Endodermal cell (in vitro differentiated cells): ENCODE measurements around the gene TMC3. TPM values are rescaled to one million over a fixed set of nuclear protein-coding genes. Genes with fewer than 3 reads are reported as not detected.

Experiments used
- DNase-seq: peaks from one replicate; pipeline ENCODE4 v3.0.0-alpha.2; 2017
- H3K27ac ChIP-seq: 2 replicates; pipeline ENCODE4 v1.5.1; 2013; ENCODE audit warnings: mild to moderate bottlenecking, low read depth, low read length, moderate library complexity
- H3K27me3 ChIP-seq: 2 replicates; pipeline ENCODE4 v1.6.1; 2013; ENCODE audit warnings: mild to moderate bottlenecking, low read length, moderate library complexity; ENCODE audit not compliant: insufficient read depth, control insufficient read depth, poor library complexity, severe bottlenecking
- H3K36me3 ChIP-seq: 2 replicates; pipeline ENCODE4 v1.7.0; 2013; ENCODE audit warnings: mild to moderate bottlenecking, low read length, moderate library complexity; ENCODE audit not compliant: control insufficient read depth, insufficient read depth
- H3K4me1 ChIP-seq: one replicate; pipeline ENCODE4 v1.7.0; 2013; ENCODE audit warnings: low read length; ENCODE audit not compliant: control insufficient read depth, insufficient read depth
- H3K4me3 ChIP-seq: 2 replicates; pipeline ENCODE4 v1.5.1; 2013; ENCODE audit warnings: mild to moderate bottlenecking, low read length, moderate library complexity
- H3K9ac ChIP-seq: 2 replicates; pipeline ENCODE4 v1.6.1; 2013; ENCODE audit warnings: mild to moderate bottlenecking, low read length, moderate library complexity; ENCODE audit not compliant: poor library complexity, severe bottlenecking; ENCODE audit errors: extremely low read depth
- H3K9me3 ChIP-seq: 2 replicates; pipeline ENCODE4 v1.6.1; 2013; ENCODE audit warnings: mild to moderate bottlenecking, low read length, moderate library complexity; ENCODE audit not compliant: control insufficient read depth
- H3K27ac Mint-ChIP-seq: 2 replicates; pipeline ENCODE4 v1.8.0; 2020; ENCODE audit warnings: mixed read lengths
- H3K27me3 Mint-ChIP-seq: 2 replicates; pipeline ENCODE4 v1.8.0; 2021; ENCODE audit warnings: mild to moderate bottlenecking, mixed read lengths; ENCODE audit not compliant: insufficient read depth
- H3K36me3 Mint-ChIP-seq: 2 replicates; pipeline ENCODE4 v1.8.0; 2020; ENCODE audit warnings: low read depth, mixed read lengths
- H3K4me1 Mint-ChIP-seq: 2 replicates; pipeline ENCODE4 v1.8.0; 2020; ENCODE audit warnings: mixed read lengths
- H3K4me3 Mint-ChIP-seq: 2 replicates; pipeline ENCODE4 v1.8.0; 2020; ENCODE audit warnings: mild to moderate bottlenecking, moderate library complexity, mixed read lengths
- H3K9me3 Mint-ChIP-seq: 2 replicates; pipeline ENCODE4 v1.8.0; 2020; ENCODE audit warnings: mild to moderate bottlenecking, mixed read lengths
- WGBS, 2 experiments: methylation state at CpG; one replicate each; pipeline versions ENCODE4 v1.1.5 to v1.1.7; 2013; ENCODE audit warnings: missing lambda C conversion rate in 2 of 2, mixed read lengths in 1 of 2; ENCODE audit not compliant: insufficient coverage in 1 of 2, insufficient read length in 1 of 2; 5-methylcytosine and 5-hydroxymethylcytosine counted together
- total RNA-seq, 2 donors: library from RNA; stranded (reverse); fragmentation: NEBNext Ultra II Directional in 1 of 2; extraction: Animal tissue kit (Norgen Biotek cat#: 25700) in 1 of 2; gene quantifications; 2 replicates in 1 of 2; 3 replicates in 1 of 2; pipeline ENCODE4 v1.2.1, GENCODE V29; 2021
- TF ChIP-seq, protein P1 (sequence below): fragments of 200-600 bp; sonication (generic); conservative IDR thresholded peaks from 2 replicates; pipeline ENCODE4 v1.5.0; 2021; ENCODE audit warnings: antibody characterized with exemption, mild to moderate bottlenecking

Gene TMC3
- total RNA-seq, 2 donors from 2014 or later, result not detected

DNA sequence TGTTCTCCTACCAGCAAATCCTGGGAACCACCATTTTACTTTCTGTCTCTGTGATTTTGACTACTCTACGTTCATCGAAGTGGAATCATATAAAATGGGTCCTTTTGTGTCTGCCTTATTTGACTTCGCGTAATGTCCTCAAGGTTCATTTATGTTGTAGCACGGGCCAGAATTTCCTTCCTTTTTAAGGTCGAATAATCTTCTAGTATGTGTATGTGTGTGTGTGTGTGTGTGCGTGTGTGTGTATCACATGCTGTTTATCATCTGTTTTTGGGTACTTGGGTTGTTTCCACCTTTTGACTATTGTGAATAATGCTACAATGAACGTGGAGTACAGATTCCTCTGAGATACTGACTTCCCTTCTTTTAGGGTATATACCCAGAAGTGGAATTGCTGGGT, 85.4 kb downstream of the TMC3 start:
- no peaks in the 10 kb centered on the region for H3K36me3 ChIP-seq
- H3K4me3 ChIP-seq, result no peak overlapping the region
- H3K27me3 Mint-ChIP-seq, result peaks cover 14% of the 10 kb centered on the region
- H3K9me3 Mint-ChIP-seq, result no peaks in the 10 kb centered on the region
- TF ChIP-seq, protein P1, sequence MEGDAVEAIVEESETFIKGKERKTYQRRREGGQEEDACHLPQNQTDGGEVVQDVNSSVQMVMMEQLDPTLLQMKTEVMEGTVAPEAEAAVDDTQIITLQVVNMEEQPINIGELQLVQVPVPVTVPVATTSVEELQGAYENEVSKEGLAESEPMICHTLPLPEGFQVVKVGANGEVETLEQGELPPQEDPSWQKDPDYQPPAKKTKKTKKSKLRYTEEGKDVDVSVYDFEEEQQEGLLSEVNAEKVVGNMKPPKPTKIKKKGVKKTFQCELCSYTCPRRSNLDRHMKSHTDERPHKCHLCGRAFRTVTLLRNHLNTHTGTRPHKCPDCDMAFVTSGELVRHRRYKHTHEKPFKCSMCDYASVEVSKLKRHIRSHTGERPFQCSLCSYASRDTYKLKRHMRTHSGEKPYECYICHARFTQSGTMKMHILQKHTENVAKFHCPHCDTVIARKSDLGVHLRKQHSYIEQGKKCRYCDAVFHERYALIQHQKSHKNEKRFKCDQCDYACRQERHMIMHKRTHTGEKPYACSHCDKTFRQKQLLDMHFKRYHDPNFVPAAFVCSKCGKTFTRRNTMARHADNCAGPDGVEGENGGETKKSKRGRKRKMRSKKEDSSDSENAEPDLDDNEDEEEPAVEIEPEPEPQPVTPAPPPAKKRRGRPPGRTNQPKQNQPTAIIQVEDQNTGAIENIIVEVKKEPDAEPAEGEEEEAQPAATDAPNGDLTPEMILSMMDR, result no peak
- H3K27me3 ChIP-seq, result no peaks in the 10 kb centered on the region
- no peaks in the 10 kb centered on the region for H3K36me3 Mint-ChIP-seq
- H3K9me3 ChIP-seq, result no peaks in the 10 kb centered on the region
- no peak overlapping the region for H3K9ac ChIP-seq
- 91 to 92% methylated on average over 5 to 8 of the region's 8 CpGs for WGBS, 2 experiments
- no peak overlapping the region for H3K27ac ChIP-seq
- H3K27ac Mint-ChIP-seq, result no peak overlapping the region
- no peak for DNase-seq
- no peaks in the 10 kb centered on the region for H3K4me1 Mint-ChIP-seq
- no peak overlapping the region for H3K4me3 Mint-ChIP-seq
- no peaks in the 10 kb centered on the region for H3K4me1 ChIP-seq

GRCh38 chr15:81288040-81288439, 86.0 kb downstream of the TMC3 start:
- no peak overlapping the region for H3K27ac Mint-ChIP-seq
- 86% methylated on average over 2 of the region's 3 CpGs; no CpG with 5 or more reads in 1 of the 2 experiments for WGBS, 2 experiments
- H3K4me1 ChIP-seq, result no peaks in the 10 kb centered on the region
- no peak overlapping the region for H3K9ac ChIP-seq
- no peaks in the 10 kb centered on the region for H3K4me1 Mint-ChIP-seq
- no peak overlapping the region for H3K4me3 ChIP-seq
- H3K36me3 ChIP-seq, result no peaks in the 10 kb centered on the region
- no peaks in the 10 kb centered on the region for H3K9me3 Mint-ChIP-seq
- no peak overlapping the region for H3K27ac ChIP-seq
- H3K36me3 Mint-ChIP-seq, result no peaks in the 10 kb centered on the region
- H3K27me3 Mint-ChIP-seq, result peaks cover 14% of the 10 kb centered on the region
- no peaks in the 10 kb centered on the region for H3K9me3 ChIP-seq
- no peak for DNase-seq
- TF ChIP-seq, protein P1, result no peak
- no peaks in the 10 kb centered on the region for H3K27me3 ChIP-seq
- H3K4me3 Mint-ChIP-seq, result no peak overlapping the region

DNA sequence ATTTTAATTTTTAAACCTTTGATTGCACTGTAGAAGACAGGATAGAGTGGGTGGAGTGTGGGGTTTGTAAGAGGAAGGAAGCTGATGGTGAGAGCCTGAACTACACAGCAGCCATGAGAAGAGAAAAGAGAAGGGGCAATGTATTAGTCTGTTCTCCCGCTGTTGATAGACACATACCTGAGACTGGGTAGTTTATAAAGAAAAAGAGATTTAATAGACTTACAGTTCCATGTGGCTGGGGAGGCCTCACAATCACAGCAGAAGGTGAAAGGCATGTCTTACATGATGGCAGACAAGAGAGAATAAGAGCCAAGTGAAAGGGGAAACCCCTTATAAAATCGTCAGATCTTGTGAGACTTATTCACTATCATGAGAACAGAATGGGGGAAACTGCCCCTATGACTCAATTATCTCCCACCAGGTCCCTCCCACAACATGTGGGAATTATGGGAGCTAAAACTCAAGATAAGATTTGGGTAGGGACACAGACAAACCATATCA, 87.3 kb downstream of the TMC3 start:
- no peaks in the 10 kb centered on the region for H3K9me3 ChIP-seq
- H3K4me1 ChIP-seq, result no peaks in the 10 kb centered on the region
- H3K9ac ChIP-seq, result no peak overlapping the region
- DNase-seq, result no peak
- no peak overlapping the region for H3K4me3 ChIP-seq
- Mint-ChIP-seq H3K27me3 (peaks cover 7% of the 10 kb centered on the region), H3K36me3 (no peaks in the 10 kb centered on the region), H3K4me1 (no peaks in the 10 kb centered on the region), H3K4me3 (no peak overlapping the region), H3K27ac (no peak overlapping the region), H3K9me3 (no peaks in the 10 kb centered on the region)
- no peaks in the 10 kb centered on the region for H3K27me3 ChIP-seq
- WGBS, 2 experiments, result 94 to 100% methylated on average over 1 to 2 of the region's 2 CpGs
- H3K27ac ChIP-seq, result no peak overlapping the region
- TF ChIP-seq, protein P1, result no peak
- H3K36me3 ChIP-seq, result no peaks in the 10 kb centered on the region
